HG02763 (cell line): ENCODE measurements around the gene SAXO1.

Source experiments
- ATAC-seq: cut with Tn5 transposase; IDR thresholded peaks from one replicate; pipeline ENCODE4 v1.9.1; 2021; ENCODE audit warnings: mild to moderate bottlenecking, moderate library complexity; ENCODE audit not compliant: unreplicated experiment

Gene SAXO1

DNA sequence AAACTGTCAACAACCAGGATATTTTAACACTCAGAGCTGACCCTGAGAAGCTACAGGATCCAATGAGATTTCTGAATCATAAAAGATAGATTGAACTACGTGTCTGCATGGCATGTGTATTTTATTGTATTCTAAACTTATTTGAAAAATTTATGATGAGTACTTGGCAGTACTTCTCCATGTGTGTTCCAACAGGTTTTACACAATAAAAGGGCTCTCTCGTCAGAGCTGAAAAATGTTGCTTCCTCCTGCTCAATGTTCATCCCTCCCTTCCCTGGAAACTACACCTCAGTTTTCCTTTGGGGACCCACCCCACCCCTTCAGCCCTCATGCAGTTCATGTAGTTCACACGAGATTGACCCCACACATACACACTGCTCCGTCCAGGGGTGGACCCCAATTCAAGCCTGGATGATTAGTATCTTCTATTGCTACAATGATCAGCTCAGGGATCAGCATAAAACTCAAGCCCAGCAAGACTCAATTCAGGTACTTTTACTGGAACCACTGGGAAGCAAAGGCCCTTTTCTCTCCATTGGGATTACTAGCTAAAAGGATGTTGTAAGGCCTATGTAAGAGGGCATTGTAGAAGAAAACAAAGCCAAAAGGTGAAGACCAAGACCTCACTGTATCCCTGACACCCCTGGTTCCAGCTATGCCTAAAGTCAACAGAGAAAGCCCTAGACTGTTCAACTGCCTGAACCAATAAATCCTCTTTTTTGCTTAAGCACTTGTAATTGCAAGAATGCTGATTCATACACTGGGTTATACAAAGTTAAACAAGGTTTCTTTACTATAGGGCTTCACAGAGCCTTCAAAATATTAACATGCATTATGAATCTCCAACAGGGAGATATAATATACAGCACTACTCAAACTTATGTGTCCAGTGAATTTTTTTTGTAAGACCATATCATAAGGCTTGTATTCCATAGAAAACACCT is 112.6 kb downstream of the SAXO1 start:
- ATAC-seq = no peak

DNA sequence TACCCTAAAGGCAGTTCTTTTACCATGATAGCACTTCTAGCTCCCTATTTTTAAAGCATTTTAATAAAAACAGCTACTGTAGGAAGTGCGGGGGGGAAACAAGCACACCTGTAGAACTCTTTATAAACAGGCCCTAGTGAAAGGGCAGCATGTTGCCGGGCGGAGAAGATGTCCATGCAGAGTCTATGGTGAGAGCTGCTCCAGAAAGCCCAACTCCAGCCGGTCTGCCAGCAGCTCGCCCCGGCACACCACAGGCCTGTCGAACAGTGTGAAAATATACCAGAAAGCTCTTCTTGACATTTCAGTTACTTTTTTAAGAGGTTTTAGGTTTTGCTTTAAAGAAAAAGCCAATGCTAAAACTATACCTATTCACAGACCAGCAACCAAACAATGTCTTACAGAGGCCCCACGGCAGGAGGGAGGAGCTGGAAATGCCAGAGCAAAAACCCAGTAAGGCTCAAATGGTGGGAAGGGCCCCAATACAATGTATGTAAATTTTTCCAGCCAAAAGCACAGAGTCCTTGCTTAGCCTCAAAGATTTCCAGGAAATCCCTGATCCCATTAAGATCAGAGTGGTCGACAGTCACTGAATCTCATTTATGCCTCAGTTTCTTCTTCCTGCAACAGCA is 121.2 kb downstream of the SAXO1 start:
- no peak for ATAC-seq

DNA sequence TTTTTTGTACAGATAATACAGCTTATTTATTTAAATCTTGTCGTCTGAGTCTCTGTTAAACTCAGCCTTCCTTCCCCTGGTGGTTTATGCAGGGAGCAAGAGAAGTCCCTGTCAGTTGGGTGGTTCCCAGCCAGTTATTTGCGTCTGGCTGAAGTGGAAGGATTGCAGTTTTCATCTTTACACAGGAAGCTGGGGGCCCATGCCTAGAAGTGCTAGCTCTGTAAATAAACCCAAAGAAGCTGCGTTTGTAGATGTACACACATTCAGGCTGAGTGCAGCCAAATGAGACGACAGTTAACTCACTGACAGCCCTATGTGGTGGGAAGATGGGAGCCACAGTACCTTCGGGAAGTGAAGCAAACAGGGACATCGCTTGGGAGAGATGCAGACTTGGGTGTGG is 122.1 kb downstream of the SAXO1 start:
- no peak for ATAC-seq

DNA sequence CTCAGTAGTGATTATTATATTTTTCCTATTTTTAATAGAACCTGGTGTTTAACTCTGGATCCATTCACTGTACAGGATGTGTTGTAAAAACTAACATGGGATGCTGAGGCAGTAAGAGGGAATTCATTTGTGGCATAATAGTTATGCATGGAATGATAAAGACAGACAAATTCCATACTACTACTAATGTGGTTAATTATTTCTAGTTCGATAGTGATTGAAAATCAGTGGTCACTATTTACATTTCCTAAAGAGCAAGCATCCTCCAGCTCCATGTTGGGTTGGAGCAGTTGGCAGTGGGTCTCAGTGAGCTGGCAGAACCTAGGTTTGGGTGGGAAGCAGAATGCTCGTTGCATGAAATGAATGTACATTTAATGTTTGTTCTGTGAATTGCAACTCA is 122.6 kb downstream of the SAXO1 start:
- no peak for ATAC-seq

DNA sequence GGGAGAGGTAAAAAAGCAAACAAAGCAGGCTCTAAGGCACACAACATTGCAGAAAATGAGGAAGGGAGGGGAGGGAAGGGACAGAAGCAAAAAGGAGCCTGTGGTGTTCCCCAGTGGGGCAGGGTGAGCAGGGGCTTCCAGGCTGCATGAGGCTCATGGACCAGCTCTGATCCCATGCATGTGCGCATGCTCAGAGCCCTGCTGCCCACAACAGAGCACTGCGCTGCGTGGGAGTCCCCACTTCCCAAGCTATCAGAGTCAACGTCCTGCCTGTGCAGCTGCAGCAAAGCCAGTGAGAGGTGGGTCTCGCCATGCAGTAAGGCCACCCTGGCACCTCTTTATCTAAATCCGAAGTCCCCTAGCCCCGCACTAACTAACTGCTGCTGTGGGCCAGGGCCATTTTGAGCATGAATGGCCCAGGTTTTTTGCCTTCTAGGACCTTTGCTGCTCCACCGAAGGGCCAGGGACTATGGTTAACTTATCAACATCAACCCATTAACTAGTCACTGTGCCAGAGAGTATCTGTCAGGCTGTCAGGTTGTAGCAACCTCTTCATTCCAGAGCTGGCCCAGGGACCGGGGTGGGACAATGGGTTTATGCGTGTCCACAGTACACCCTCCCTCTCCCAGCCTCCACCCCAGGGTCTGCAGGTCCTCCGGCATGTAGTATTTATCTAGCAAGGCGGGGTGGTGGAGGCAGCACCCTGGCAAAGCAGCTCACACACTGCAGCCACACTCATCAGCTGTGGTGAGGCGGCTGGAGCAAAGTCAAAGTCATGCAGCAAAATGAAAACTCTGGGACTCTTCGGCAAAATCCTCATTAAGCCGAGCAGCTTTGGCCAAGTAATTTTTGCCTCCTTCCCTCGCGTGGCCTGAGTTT is 123.6 kb downstream of the SAXO1 start:
- ATAC-seq = no peak

DNA sequence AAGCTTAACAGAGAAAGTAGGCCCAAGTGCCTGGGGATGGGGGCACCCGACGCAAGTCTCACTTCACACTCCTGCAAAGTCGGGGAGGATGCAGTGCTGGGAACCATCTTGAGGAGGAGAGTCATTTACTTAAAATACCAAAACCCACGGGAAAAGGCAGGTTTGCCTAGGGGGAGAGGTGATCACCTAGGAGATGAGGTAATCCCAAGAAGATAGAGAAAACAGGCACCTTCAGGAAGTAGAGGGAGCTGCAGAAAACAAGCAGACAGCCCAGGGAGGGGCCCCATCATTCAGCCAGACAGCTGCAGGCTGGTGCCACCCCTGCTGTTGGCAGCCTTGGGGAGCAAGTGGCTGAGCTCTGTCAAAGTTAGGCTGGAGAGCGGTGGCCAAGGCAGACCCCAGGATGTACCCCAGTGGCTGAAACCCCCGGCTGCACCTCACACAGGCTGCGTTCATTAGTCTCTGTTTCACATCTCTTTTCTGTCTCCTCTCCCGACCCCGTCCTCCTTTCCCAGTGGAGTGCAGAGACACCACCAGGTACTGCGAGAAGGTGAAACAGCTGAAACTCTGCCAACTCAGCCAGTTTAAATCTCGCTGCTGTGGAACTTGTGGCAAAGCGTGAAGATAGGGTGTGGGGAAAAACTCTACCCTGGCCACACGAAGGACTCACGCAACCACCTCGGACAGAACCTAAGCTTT is 124.9 kb downstream of the SAXO1 start:
- no peak for ATAC-seq

DNA sequence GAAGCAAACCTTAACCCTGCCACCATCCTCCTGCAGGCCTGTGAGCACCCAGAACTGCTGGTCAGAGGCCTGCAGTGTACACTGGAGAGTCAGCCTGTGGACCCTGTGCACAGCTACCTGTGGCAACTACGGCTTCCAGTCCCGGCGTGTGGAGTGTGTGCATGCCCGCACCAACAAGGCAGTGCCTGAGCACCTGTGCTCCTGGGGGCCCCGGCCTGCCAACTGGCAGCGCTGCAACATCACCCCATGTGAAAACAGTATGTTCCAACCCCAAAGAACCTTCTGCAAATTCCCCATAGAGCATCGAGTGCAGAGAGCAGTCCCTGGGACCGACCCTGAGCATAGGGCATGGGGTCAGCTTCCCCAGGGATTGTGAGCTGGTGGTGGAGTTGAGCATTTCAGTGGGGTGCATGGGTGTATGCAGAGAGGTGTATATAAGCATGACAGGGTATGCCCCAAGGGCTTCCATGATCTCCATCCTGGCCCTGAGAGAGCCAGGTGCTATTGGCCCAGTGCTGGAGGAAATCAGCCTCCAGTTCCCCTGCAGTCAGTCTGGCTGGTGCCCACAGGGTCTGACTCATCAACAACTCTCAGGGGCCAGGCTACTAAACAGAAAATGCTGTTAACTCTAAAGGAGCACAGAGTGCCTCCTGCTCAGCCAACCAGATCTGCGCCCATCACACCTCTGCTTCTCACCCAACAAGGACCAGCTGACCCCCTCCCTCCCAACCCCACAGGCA is 126.2 kb downstream of the SAXO1 start:
- ATAC-seq = no peak

DNA sequence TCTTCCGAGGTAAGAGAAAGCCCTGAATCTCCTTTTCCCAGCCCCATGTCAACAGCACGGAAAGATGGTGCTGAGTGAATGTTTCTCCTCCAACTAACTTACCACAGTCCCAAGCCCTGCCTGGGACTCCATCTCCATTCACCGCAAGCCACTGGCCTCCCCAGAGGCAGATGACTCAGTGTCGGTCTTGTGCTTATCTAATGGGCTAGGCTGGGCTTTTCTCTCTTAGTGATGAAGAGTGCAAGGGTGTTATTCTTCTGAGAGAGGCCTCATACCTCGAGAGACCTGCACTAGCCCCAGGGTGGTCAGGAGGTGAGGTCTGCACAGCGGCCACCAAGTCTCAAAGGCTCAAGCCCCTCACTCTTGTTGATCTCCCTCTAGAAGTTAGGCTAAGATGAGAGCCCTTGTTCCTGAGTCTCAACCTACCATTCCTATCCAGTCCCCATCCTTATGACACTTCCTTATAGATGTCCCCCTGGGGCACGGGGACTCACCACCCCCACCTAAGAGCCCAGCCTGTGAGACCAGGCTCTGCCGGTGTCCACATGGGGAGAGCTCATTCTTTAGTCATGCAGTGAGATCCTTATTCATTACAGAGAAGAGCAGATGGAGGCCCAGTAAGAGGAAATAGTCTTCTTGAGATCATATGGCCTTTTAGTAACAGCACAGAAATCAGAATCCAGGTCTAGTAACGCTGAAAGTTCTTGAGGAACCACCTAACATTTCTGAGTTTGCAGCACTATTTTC is 127.0 kb downstream of the SAXO1 start:
- peak; percentile 47 for ATAC-seq

DNA sequence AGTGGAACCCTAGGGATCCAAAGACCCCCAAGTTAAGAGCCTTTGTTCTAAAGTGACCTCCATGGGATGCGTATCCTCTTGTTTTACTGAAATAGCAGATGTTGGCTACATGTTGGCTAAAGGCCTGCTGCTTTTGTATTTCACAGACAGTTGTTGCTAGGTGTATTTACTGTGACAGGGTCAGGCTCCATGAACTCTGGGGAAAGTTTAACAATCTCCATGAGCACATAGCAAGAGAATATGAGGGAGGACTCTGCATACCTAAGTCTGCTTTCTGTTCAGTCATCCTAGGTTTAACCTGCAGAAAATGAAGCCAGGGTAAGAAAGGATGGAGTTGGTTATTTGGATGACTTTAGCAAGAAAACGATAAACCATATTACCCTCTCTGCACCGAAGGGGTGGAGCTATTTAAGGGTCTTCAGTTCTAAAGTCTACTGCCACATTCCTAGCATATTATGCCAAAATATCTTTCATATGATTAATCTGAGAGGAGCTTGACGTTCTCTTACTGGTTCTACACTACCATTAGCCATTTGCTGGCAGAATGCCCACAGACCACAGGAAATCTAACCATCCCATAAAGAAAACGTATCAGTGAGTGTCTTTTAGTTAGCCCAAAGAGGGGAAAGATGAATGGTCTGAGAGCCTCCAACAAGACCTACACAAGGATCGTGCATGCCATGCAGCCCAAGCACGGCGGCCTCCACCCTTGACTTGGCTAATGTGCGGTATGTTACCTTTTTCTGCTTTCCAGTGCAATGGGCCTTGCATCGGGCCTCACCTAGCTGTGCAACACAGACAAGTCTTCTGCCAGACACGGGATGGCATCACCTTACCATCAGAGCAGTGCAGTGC is 127.8 kb downstream of the SAXO1 start:
- no peak for ATAC-seq

DNA sequence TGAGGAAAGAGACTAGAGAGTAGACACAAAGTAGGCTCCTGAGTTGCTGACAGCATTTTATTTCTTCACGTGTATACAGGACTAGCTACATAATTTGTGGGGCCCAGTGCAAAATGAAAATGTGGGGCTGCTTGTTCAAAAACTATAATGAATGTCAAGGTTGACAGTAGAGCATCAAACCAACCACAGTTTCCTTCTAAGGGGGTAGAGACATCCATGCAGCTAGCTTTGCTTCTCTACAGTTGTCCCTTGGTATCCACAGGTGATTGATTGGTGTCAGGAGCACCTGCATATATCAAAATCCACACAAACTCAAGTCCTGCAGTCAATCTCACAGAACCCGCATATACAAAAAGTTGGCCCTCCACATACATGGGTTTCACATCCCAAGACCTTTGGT is 129.6 kb downstream of the SAXO1 start:
- no peak for ATAC-seq

DNA sequence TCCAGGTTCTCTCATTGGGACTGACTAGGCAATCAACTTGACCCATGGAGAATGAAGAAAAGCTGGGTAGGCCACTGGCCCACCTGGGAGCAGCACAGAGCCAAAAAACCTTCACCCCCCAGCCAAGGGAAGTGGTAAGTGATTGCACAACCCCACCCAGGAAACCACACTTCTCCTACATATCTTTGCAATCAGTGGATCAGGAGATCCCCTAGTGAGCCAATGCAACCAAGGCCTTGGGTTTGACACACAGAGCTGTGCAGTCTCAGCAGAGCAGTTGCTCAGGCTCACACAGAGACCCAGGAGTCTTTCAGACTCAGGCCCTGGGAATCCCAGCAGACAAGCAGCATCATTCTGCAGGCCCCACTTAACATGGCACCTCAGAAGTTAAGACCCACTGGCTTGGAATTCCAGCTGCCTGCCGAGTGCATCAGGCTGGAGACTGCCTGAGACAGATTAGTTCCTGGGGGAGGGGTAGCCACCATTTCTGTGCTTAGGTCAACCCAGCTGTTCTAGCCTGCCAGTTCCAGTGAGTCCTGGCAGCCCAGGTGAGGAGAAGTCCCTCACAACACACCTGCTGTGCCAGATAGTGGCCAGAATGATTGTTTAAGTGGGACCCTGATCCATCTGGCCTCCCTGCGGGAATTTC is 136.4 kb downstream of the SAXO1 start:
- no peak for ATAC-seq

DNA sequence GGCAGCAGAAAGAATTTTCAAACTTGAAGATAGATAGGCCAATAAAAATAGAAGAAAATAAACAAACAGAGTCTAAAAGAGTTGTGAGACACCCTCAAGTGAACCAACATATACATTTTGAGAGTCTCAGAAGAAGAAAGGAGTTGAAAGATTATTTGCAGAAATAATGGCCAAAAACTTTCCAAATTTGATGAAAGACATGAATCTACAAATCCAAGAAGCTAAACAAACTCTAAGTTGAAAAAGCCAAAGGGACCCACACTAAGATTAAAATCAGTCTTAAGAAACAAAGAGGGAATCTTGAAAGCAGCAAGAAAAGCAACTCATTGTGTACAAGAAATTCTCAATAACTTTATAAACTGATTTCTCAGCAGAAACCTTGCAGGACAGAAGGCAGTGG is 137.0 kb downstream of the SAXO1 start:
- no peak for ATAC-seq

DNA sequence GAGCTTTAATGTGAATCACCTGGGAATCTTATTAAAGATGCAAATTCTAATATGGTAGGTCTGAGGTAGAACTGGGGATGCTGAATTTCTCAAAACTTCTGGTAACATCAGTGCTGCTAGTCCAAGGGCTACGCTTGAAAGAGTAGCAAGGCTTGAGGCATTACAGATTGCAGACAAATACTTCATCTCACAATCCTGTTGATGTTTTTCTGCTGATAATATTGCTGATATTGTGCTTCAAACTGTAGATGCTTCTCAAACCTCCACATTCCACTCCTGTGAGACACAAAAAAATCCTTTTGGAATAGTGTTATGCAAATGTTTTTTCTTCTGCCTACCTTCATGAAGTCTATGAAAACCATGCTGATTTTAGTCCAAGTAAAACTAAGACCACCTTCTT is 139.5 kb downstream of the SAXO1 start:
- ATAC-seq = no peak

DNA sequence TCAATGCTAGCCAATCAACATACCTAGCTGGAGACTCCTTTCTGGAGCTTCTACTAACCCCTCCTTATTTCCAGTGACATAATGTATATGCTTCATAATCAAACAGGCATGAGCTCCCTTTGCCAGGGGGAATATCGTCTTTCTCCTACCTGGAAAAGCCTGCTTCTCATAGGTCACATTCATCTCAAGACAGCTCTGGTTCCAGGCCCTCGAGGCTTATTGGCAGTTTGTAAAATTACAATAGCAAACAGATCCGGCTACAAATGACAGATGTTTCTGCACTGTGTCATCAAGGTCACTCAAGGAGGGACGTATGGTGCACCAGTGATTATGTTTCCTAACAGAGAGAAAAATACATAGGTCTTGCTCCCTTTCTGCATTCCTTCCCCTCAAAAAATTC is 140.0 kb downstream of the SAXO1 start:
- ATAC-seq = no peak

DNA sequence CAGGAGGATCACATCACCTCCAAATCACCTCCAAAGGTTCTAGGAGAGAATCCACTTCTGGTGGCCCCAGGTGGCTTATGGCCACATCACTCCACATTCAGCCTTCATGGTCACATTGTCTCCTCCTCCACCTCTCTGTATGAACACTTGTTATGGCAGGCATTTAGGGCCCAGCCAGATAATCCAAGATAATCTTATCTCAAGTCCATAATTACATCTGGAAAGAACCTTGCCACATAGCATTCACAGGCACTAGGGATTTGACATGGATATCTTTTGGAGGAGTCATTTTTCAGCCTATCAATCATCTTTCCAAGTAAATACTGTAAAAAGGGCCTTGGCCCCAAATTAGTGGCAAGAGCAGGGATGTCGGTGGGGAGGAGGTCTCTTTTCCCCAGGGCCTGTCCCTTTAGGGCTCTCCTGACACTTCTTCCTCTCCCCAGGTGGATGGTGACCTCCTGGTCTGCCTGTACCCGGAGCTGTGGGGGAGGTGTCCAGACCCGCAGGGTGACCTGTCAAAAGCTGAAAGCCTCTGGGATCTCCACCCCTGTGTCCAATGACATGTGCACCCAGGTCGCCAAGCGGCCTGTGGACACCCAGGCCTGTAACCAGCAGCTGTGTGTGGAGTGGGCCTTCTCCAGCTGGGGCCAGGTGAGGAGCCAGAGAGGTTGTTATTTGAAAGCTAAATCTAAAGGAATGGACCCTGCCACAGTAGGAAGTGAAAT is 140.9 kb downstream of the SAXO1 start:
- no peak for ATAC-seq

DNA sequence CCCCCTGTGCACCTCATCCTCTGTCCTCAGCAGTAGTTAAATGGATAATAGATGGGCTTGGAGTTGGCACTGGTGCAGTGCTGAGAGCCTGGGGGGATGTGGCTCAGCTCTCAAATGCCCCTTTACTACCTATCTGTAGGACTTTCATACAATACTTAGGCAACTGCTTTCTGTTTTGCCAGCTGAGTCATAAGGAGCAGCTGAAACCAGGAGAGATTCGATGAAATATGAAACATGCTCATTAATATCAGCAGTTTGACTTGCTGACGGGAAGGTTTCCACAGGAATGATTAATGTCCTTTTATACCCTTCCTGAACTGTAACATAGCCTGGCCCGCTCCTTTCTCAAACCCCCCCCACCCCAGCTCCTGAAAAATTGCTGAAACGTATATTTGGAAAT is 142.6 kb downstream of the SAXO1 start:
- peak; percentile 77 for ATAC-seq

DNA sequence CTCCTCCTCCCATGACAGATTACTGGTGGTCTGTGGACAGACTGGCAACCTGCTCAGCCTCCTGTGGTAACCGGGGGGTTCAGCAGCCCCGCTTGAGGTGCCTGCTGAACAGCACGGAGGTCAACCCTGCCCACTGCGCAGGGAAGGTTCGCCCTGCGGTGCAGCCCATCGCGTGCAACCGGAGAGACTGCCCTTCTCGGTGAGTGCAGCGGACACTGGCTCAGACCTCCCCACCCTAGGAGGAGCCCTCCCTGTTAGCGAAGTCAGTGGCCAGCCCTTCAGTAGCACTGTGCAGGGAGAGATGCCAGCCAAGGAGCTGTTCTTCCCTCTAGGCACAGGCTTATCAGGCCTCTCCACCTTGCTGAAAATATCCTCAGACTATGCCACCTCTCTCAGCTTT is 143.5 kb downstream of the SAXO1 start:
- ATAC-seq = no peak
